Measurements from ENCODE around the gene ABLIM2.

Gene ABLIM2

DNA sequence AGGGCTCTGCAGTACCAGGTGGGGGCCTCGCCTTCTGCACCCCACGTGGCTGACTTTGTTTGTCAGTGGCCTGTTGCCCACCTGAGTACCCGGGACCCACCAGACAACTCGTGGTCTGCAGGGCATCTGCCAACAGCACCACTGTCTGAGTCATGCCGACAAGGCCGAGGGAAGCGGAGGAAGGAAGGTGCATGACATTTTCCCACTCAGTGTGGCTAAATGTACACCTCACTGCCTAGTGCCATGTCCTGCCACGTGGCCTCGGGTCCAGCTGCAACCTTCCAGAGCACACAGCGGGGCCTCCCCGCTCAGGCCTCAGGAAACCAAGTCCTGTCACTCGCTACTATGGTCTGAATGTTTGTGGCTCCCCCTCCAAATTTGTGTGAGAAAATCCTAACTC lies 22.1 kb downstream of the ABLIM2 start:
- no peak for DNase-seq

DNA sequence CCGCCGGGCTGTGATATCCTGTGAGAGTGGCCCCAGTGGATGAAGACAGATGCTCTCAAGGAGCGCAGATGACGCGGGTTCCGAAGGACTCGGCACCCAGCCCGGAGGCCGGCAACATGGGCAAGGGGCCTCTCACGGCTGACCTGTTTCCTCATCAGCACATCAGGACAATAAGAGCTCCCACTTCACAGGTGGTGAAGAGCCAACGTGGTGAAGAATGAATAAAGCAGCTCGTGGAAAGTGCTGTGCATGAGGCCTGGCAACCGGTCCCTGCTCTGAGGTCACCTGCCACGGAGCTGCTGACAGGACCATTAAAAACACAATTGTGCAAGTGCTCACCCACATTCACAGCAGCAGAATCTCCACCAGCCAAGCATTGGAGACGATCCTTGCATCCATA lies 22.9 kb downstream of the ABLIM2 start:
- no peak for DNase-seq

DNA sequence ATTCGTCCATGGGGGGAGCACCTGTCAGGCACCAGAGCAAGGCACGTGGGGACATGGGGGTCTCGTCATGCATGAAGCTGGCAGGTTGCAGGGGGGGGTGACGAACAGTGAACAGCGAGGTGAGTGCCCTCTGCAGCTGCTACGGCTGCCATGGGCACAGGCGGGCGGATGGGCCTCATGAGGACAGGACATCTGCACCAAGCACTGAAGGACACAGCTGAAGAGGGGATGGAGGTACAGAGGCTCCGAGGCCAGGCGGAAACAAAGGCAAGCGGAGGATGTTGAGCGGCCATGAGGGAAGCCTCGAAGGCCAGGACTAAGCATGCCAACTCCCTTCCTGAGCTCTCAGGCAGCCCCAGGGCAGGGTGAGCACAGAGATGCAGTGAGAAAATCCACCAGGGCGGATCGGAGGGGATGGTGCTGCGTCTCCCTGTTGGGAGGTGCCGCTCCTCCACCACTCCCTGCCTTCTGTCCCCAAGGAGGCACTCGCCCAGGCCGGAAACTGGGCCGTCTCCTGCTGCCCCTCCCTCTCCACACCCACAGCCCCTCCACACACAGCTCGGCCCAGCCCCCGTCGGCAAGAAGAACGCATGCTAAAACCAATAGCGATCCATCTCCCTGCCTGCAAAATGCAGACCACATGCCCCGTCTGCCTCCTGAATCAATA lies 24.6 kb downstream of the ABLIM2 start:
- DNase-seq: no peak

DNA sequence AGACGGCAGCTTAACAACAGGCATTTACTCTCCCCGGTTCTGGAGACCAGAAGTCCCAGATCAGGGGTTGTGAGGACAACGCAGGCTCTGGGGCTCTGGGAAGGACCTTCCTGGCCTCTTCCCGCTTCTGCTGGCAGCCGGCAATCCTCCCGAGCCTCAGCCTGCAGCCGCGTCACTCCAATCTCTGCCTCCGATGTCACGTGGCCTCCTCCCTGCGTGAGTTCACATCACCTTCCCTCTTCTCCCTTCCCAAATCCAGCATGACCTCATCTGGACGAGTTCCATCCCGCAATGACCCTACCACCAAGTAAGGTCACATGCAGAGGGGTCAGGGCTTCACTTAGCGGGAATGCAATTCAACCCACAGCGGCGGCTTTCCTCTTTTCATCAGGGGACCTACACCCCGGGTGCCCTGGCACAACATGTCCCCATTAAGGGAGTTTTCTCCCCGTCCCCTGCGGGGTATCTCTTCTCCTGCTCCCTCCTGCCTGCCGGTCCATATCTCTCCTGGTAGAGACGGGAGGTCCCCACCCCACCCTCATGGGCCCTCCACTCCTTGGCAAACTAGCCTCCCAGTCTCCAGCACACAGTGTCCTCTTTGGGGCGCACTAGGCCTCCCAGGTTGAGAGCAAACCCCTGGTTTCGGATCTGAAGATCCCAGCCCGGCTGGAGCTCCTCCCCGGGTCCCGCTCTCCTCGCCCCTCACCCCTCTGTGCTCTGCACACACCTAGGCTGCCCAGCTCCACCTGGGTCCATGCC lies 25.5 kb downstream of the ABLIM2 start:
- DNase-seq: no peak

DNA sequence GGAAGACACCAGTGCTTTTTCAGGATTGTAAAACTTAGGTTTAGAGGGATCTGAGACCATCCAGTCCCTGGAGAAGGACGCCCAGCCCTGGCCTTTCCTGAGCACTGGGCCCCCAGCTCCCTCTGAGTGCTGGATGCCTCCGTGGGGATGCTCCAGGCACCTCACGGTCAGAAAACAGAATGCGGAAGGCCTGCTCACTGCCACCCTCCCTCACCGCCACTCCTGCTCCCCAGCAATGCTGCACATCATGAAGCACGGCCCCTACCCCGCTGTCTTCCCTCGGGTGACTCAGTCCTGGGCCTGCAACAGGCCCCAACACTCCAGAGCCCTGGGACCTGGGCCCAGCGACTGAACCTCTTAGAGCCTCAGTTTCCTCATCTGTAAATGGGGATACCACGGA lies 26.2 kb downstream of the ABLIM2 start:
- no peak for DNase-seq

DNA sequence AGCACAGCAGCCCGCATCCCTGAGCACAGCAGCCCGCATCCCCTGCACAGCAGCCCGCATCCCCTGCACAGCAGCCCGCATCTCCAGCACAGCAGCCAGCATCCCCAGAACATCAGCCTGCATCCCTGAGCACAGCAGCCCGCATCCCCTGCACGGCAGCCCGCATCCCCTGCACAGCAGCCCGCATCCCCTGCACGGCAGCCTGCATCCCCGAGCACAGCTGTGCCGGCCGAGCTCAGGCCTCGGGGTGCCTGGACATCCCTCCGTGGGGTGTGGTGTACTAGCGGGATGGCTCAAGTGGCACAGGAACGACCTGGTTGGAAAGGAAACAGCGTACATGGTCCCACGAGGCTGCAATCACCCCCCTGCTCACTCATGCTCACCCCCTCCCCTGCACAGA lies 26.8 kb downstream of the ABLIM2 start:
- no peak for DNase-seq

DNA sequence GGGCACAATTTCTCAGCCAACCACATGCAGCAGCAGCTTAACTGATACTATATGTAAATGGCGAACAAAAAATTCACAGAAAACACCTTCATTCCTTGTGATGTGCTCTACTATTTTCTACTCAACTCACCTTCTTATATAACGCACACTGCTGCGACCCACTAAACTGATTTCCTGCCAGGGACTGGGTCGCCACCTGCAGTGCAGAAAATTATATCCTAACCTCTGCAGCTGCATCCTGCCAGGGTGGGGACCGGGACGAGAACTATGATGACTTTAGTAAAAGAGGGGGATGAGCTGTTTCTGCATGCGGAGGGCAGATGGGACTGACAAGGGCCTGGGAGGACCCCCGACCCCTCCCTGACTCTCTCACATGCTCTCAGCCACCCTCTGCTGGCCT lies 27.4 kb downstream of the ABLIM2 start:
- no peak for DNase-seq

DNA sequence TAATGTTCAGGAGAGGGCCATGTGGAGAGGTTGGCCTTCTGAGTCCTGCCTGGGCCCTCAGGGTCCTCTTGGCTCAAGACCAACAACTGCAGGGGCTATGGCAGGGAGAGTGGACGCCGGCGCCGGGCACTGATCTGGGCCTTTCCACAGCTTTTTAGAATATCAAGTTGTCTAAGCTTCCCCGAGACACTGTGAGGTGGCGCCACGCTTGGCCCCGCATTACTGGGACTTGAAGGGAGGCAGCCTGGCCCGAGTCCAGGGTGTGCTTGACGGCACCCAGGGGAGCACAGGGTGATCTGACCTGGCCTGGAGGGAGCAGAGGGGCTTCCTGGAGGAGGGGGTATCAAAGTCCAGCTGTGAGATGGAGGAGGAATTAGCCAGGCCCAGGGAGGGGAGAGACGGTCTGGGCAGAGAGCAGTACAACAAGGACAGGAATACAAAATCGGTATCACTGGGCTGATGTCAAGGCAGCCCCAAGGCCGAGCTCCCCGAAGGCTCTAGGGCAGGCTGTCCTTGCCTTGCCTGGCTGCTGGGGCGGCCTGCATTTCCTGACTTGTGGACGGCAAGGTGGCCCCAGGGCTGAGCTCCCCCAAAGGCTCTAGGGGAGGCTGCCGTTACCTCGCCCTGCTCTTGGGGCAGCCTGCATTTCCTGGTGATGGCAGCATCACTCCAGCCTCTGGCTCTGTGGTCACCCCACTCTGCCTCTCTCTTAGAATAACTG lies 28.1 kb downstream of the ABLIM2 start:
- DNase-seq: no peak

DNA sequence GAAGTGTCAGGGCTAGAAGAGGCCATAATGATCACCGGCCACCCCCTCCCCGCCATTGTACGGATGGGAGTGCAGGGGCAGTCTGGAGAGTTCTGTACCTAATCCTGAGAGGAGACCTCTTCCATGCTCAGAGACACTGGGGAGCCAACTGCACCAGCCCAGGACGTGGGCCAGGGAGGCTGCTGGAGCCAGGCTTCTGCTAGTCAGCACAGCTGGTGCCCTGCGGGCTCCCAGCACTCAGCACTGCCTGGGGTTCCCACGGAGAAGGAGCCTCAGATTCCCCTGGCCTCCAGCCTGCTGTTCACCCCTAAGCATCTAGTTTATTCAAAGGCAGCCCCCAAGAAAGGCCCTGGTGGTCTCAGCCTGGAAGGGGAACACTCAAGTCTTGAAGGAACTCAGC lies 28.8 kb downstream of the ABLIM2 start:
- DNase-seq: no peak

DNA sequence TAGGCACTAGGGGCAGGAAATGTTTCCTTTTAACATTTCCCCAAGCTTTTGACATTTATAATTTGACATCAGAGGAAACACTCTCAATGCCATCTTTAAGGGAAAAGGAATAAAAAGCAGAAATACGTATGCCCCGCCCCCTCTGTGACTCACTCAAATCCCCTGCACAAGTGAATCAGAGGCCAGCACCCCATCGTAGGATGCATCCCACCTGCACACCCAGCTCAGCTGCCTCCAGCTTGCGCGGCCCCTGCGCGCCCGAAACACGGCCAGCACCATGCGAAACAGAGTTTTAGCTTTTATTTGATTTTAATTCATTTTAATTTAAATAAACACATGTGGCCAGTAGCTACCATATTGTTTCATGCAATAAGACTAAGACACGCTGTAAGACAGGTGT lies 29.5 kb downstream of the ABLIM2 start:
- no peak for DNase-seq

DNA sequence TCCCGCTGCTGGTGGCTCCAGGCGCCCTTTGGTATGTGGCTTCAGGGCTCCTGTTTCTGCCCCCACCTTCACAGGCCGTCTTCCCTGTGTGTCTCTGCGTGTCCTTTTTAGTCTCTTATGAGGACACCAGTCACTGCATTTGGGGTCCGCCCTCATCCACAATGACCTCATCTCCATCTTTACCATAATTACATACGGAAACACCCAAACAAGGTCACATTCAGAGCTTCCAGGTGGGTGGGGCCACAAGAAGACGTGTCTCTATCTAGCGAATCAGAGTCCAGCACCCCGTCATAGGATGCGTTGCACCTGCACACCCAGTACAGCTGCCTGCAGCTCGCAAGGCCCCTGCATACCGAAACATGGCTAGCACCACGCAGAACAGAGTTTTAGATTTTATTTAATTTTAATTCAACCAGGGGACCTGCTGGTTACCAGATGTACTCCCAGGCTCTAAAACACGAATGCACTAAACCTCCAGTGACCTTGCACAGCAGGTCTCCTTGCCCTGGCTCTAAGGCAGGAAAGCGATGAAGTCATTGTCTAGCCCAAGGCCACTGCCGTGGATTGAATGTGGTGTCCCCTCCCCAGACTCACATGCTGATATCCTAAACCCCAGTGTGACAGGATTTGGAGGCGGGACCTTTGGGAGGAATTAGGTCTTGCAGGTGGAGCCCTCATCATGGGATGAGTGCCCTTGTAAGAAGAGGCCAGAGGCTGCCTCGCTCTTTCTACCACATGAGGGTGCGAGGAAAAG lies 30.3 kb downstream of the ABLIM2 start:
- no peak for DNase-seq

DNA sequence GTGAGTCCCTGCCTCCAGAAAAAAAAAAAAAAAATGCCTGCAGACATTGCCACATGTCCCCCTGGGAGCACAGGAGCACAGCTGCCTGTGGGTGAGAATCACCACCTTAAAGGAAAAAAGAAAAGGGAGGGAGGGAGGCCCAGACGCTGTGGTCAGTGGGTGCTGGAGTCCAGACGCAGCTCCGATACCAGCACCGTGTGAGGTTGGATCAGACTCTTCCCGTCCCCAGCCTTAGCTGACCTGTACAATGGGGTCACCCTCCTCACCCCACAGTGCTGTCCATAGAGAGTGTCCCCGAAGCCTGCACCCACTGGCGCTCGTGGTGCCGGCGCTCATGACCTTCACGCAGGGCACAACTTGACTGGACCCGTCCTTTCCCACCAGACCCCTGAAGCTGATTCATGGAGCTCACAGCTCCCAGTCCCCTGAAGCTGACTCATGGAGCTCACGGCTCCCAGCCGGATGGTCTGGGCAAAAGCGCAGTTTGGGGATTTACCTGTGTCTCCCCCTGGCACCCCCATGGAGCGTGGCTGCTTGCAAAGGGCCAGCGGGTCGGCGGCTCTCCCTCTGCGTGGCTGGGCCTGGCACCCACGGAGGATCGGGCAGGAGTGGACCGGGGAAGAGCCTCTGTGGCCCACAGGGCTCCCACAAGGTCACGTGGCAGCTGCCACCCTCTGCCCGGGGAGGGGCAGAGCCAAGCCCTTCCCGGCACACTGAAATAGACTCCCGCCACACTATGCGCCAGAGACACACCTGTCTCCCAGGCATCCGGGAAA lies 31.4 kb downstream of the ABLIM2 start:
- no peak for DNase-seq

DNA sequence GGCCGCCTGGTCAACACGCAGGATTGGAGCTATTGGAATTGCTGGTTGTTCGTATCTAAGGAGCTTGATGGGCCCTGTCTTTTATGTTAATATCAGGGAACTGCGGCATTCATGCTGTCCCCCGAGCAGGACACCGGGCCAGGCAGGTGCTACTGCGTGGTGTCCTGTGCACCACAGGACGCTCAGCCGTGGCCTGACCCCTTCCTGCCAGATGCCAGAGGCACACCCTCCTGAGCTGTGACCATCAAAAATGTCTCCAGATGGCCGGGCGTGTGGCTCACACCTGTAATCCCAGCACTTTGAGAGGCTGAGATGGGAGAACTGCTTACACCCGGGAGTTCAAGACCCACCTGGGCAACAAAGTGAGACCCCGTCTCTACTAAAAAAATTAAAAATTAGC lies 32.1 kb downstream of the ABLIM2 start:
- no peak for DNase-seq

DNA sequence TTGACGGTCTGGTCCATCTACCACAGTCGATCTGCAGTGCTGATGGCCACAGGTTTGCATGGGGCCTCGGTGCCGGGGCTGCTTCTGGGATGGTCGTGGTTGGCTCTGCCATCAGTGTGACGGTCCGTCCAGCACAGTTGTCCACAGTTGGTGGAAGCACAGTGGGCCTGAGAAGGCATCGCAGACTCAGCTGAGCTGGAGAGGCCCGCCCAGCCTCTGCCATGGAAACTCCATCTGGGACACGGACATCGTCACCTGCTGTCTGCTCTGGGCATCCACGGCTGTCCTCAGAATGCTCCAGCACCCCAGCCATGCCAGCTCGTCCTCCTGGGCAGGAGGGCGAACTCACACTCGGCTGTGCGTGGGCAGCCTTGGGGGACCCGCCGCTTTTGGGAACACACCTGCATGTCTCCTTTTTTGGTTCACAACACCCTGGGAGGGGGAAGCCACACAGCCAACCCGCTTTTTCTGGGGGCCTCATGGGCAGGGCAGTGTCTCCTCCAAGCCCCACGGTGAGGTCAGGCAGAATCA lies 33.0 kb downstream of the ABLIM2 start:
- DNase-seq: no peak

DNA sequence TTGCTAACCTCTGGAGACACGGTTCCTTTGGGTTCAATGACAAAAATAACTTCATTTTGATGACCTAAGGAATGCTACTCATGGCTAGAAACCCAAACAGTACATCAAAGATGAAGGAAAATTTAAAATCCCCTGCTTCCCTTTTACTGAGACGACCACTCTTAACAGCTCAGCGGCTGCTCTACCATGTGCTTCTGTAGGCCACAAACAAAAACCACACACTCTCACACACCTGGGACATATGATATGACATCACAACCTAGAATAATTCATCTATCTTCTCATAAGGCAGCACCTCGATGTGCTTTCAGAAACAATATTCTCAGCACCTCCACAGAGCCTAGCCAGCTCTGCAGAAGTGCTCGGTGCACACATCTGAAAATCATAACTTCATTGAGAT lies 34.7 kb downstream of the ABLIM2 start:
- no peak for DNase-seq

DNA sequence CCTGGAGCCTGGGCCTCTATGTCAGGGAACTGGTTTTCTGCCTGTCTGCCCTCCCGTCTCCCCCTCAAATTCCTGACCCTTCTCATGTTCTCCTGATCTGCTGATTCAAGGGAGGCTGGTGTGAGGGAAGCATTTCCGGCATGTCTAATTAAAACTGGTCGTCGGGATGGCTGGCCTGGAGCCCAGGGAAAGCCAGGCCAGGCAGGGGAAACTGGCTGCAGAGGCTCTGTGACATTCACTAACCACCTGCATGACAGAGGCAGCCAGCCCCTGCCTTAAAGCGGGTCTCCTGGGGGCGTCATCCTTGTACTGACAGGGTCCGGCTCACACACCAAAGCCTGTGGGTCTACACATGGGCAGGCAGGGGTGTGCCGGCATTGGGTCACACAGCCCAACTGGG lies 35.2 kb downstream of the ABLIM2 start:
- DNase-seq: no peak

DNA sequence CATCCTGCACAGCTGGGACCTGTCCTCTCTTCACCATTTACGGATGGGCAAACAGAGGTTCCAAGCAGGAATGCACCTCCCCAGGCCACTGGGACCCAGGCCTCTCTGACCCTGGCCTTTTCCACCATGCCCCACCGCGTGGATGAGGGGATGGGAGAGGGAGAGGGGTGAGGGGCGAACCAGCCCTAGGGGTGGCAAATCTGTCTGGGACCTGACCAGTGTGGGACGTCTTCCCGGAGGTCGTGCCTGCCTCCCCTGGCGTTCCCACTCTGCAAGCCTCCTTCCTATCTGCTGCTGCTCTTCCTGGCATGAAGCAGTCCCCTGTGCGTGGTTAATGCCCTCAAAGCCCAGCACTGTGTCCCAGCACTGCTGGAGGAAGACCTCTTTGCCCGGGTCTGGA lies 35.9 kb downstream of the ABLIM2 start:
- DNase-seq: no peak

DNA sequence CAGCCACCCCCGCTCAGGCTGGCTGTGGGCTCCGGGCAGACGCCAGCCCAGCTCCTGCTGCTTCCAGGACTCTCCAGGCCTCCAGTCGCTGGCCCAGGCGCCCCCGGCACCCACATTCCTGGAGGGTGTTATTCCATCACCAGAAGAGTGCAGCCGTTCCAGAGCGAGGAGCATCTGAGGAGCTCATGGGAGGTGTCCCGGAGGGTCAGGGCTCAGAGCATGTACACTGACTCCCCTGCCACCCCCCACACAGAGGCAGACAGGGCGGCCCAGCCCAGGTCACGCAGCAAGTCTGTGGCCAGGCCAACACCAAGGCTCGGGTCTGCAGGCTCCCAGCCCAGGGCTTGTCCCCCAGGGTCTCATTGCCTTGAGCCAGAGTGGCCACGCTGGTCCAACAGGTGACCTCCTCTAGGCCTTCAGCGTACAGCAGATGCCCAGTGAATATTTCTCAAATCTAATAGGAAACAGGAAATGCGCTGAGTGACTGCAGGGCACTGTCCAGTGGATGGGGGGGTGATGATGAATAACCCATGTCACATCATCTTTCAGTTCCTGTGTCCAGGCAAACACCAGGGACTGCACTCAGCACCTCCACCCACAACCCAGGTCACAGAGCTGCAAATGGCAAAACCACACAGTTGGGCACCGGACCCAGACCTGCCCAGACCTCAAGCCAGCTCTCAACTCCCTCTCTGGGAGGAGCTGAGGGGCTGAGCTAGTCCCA lies 37.2 kb downstream of the ABLIM2 start:
- no peak for DNase-seq

DNA sequence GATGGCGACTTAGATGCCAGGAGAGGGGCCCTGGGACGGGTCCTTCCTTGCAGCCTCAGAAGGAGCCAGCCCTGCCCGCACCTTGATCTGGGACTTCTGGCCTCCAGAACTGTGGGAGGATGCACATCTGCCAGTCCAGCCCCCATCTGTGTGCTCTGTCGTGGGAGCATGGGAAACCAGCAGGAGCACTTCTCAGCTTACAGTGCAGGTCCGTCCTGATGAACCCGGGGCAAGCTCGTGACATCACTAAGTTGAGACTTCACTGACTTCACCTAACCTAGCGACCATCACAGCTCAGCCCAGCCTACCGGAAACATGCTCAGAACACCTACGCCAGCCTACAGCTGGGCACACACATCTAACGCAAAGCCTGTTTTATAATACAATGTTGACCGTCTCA lies 38.1 kb downstream of the ABLIM2 start:
- no peak for DNase-seq

DNA sequence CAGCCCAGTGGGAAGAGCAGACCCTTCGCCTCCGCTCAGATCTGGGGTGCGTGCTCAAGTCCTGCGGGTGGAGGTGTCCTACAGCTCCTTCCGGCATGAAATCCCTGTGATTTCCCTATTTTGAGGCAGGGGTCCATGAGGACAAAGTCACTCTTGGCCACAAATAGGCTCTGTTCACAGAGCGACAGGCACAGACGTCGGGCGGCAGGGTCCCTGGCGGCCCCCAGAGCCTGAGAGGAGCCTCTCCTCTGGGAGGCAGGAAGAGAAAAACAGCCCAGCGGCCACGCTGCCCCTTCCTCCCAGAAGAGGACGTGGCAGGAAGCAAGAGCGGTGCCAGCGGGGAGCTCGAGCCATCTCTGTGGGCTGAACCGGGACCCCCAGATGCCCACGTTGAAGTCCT lies 38.7 kb downstream of the ABLIM2 start:
- DNase-seq: no peak

DNA sequence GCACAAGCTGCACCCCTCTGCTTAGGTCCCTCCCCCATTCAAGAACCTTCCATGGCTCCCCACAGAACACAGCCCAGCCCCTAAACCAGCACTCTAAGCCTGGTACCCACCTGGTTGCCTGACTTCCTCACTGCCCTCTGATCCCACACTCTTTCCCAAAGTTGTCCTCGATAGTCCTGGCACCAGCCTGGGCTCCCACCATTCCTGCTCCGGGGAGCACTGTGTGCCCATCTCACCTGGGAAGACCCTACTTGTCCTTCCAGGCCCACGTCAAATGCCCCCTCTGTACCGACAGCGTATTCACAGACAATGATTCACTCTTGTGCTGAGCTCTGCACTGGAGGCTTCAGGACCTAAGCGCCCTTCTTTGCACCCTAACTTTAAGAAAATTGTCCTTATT lies 40.1 kb downstream of the ABLIM2 start:
- DNase-seq: no peak

DNA sequence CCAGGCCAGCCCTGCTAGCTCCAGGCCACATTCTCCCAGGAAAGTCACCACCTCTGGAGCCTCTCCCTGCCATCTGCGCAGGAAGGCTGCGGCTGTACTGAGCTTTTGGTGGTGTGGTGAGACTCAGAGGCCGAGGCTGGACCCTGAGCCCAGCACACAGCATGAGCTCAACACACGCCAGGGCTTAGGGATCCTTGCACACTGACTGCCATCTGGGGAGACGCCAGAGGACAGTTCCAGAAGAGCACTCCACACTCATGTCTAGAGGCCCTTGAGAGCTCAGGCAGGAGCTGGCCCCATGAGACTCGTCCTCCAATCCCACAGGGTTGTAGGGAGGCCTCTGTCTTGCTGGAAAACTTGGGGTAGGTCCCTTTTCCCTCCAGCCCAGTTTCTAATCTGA lies 40.6 kb downstream of the ABLIM2 start:
- DNase-seq: no peak

All from NCI-H526 treated with DMSO at 0.1 percent for 48 hours (cell line).